GM10248 (cell line): ENCODE data around the gene ABCG1.

ENCODE experiments used
- CTCF ChIA-PET: fragments of 300-600 bp; sonication (Branson Sonifier 250); formaldehyde crosslinking; extraction: SDS; loops from one replicate; lab custom pipeline; 2021; ENCODE audit warnings: antibody characterized with exemption; lab: Yijun Ruan, JAX
- POLR2A ChIA-PET: fragments of 350-650 bp; sonication (Branson Sonifier 250); formaldehyde crosslinking; extraction: SDS; loops from one replicate; lab custom pipeline; 2020; ENCODE audit warnings: antibody characterized with exemption; lab: Yijun Ruan, JAX
- DNase-seq: peaks from one replicate; pipeline ENCODE4 v3.0.0; 2012; ENCODE audit errors: extremely low spot score
- CTCF ChIP-seq: IDR thresholded peaks from 2 replicates; pipeline ENCODE4 v1.5.1; 2012; ENCODE audit warnings: mild to moderate bottlenecking, low read depth; ENCODE audit errors: extremely low read depth, missing control alignments, control extremely low read depth

Gene ABCG1

DNA sequence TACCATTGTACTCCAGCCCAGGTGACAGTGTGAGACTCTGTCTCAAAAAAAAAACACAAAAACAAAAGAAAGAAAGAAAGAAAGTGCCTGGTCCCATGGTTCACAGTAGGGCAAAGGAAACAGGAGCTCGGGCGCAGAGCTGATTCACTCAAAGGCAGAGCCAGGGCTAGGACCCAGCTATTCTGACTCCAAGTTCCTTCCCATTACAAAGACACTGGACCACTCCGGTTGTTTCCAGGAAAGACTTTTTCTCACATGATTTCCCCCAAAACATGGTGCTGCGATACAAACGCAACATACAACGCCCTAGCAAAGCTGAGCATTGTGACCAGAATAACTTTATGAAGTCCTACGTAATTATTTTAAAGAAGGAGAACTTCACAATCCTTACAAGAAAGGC is 10.7 kb downstream of the ABCG1 start:
- no peak for DNase-seq
- ChIA-PET POLR2A (no interaction called here), CTCF (interaction anchor here (0.9 to 2.4 kb wide), 4 partner anchors 9 to 84 kb away, joined by 3 to 9 read pairs (median 5); no protein-coding TSS in a partner anchor)
- no peak for TF ChIP-seq CTCF

- POLR2A ChIA-PET, result no interaction called here
- no peak for DNase-seq
- CTCF ChIA-PET, result interaction anchor here (0.9 to 2.4 kb wide), 3 partner anchors 8 to 29 kb away, joined by 3 to 9 read pairs (median 7); no protein-coding TSS in a partner anchor
- TF ChIP-seq CTCF, result no peak
These were observed 11.2 kb downstream of the ABCG1 start for GRCh38 chr21:42230178-42230577.

DNA sequence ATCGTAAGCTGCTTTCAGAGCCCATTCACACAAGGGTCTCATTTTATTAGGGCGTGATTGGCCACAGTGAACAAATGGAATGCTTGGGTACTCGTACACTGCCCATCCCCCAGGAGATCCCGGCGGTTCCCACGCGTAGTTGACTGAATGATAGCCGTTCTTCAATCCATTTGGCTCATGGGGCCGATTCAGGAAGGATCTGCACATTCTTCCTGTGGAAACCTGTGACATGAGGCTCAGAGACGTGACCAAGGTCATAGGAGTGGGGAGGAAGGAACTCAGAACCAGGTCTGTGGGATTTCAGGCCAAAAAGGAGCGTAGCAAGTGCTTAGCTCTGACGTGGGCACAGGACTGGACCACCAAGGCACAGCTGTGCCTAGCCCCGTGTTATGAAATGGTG is 11.7 kb downstream of the ABCG1 start:
- ChIA-PET CTCF (no interaction called here), POLR2A (no interaction called here)
- TF ChIP-seq CTCF, result no peak
- no peak for DNase-seq

DNA sequence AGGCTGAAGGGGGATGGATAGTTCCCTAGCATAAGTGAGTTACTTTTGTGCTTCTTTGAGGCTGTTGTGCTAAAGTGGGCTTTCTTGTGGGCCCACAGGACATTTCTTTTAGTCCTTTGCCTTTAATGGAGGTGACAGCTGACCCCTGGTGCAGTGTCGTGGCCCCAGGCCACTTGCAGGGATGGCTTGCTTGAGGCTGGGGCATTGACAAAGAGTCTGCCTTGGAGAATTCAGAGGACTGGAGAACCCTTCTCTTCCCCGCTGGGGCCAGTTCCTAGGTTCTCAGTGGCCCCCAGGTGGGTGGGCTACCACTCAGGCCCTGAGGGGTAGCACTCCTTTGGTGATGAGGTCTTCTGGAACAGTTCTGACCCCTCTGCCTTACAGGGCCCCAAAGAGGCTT is 12.8 kb downstream of the ABCG1 start:
- no peak for DNase-seq
- ChIA-PET POLR2A (no interaction called here), CTCF (interaction anchor here (3.8 kb wide), 1 partner anchor 68 kb away, joined by 13 read pairs; no protein-coding TSS in a partner anchor)
- TF ChIP-seq CTCF, result no peak

DNA sequence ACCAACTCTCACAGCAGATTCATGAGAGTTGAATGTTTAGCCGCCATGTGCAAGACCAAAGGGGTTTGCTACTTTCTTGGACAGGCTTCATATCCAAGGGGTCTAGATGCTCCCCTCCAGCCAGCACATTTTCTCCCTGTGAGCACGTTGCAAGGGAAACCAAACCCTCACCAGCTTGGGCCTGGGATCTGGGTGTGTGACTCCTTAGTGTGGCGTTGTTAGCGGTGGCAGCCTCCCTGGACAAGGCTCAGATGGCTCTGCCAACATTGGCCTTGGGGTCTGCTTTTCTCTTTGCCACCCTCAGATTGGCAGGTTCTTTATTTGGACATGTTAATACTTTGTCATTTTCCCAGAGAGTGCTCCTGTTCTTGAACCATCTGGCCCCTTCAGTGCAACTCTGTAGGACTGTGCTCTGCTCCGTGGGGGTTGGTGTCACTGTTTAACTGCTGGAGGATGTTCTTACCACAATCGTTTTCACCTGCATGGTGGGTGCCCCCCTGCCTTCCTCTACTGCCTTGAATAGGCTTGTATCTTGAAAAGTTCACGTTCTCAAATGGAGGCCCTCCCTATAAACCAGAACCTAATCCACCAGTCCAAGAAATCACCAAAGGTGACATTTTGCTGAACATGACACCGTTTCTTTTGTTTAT is 13.4 kb downstream of the ABCG1 start:
- ChIA-PET POLR2A (interaction anchor here (0.6 kb wide), 1 partner anchor 212 kb away, joined by 4 read pairs; no protein-coding TSS in a partner anchor), CTCF (interaction anchor here (0.8 to 4.7 kb wide), 7 partner anchors 8 to 125 kb away, joined by 3 to 32 read pairs (median 12); no protein-coding TSS in a partner anchor)
- no peak for DNase-seq
- no peak for TF ChIP-seq CTCF

- ChIA-PET CTCF (interaction anchor here (0.7 to 4.7 kb wide), 10 partner anchors 9 to 126 kb away, joined by 3 to 32 read pairs (median 6); no protein-coding TSS in a partner anchor), POLR2A (no interaction called here)
- TF ChIP-seq CTCF, result no peak
- peak; percentile 82 for DNase-seq
These were observed 14.4 kb downstream of the ABCG1 start for GRCh38 chr21:42233067-42233961.
